Activated naive CD4-positive, alpha-beta T cell treated with anti-CD3 and anti-CD28 coated beads, Interleukin-2, amount 50 U/mL, for 72 hours (primary cell): ENCODE measurements around the gene MED10. TPM values are rescaled to one million over a fixed set of nuclear protein-coding genes. Genes with fewer than 3 reads are reported as not detected.
A peak's percentile ranks its signal among the peaks of the same experiment; 100 is the strongest.

Experiments
- ATAC-seq, 2 donors: fragments of 150-1000 bp; cut with Tn5 transposase; 2 replicates each; pipeline ENCODE4 v1.10.0; 2021; ENCODE audit warnings: mild to moderate bottlenecking in 2 of 2, moderate library complexity in 2 of 2
- DNase-seq, 2 donors: peaks; one replicate each; pipeline ENCODE4 v3.0.0; 2021 to 2022; ENCODE audit warnings: low spot score in 2 of 2
- H3K27ac Mint-ChIP-seq, 2 donors: one replicate each; pipeline ENCODE4 v1.8.0; 2022; ENCODE audit warnings: mild to moderate bottlenecking in 2 of 2, mixed read lengths in 2 of 2
- H3K36me3 Mint-ChIP-seq, 2 donors: one replicate each; pipeline ENCODE4 v1.8.0; 2022; ENCODE audit warnings: mixed read lengths in 2 of 2
- H3K9me3 Mint-ChIP-seq, 2 donors: one replicate each; pipeline ENCODE4 v1.8.0; 2022; ENCODE audit warnings: mixed read lengths in 2 of 2
- total RNA-seq, 2 donors: library from RNA; stranded (reverse); gene quantifications; one replicate each; pipeline ENCODE4 v1.2.3, GENCODE V29; 2022

Gene MED10
- total RNA-seq, 2 donors from 2014 or later = 45.1 to 97.2 TPM

DNA sequence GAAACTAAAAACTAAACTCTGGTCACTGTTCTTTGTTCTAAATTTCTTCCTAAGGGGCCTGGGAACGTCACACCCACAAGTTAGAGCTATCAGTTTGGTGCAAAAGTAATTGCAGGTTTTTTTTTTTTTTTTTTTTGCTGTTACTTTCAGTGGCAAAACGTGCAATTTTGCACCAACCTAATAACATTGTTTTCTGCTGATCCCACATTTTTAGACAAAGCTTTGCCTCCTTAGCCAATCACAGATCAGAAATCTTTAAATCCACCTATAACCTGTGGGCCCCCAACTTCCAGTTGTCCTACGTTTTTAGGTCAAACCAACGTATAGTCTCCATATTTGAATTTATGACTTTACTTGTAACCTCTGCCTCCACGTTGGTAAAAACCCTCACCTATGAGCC is 11.1 kb upstream of the MED10 start:
- DNase-seq = no peak
- ATAC-seq = no peak
- H3K27ac Mint-ChIP-seq = no peak overlapping the region
- no peaks in the 10 kb centered on the region for H3K36me3 Mint-ChIP-seq
- H3K9me3 Mint-ChIP-seq = peaks cover 0 to 6% of the 10 kb centered on the region in 2 donors

DNA sequence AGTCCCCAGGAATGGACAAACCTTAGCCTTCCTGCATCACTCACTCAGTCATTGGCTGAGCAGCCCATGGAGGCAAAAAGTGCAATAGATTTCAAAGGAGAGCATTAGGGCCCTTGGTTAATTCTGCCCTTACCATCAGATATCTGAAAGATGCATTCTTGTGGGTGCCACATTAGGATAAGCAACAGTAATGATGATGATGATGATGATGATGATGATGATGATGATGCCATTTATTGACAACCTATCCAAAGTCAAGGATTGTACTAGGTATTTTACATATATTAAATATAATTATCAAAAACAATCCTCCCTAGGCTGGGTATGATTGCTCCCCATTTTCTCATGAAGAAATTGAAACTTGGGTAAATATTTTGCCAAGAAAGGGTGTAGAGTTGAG is 9.6 kb upstream of the MED10 start:
- no peak for ATAC-seq
- no peak for DNase-seq
- peaks cover 0 to 6% of the 10 kb centered on the region in 2 donors for H3K9me3 Mint-ChIP-seq
- H3K36me3 Mint-ChIP-seq = no peaks in the 10 kb centered on the region
- no peak overlapping the region for H3K27ac Mint-ChIP-seq

DNA sequence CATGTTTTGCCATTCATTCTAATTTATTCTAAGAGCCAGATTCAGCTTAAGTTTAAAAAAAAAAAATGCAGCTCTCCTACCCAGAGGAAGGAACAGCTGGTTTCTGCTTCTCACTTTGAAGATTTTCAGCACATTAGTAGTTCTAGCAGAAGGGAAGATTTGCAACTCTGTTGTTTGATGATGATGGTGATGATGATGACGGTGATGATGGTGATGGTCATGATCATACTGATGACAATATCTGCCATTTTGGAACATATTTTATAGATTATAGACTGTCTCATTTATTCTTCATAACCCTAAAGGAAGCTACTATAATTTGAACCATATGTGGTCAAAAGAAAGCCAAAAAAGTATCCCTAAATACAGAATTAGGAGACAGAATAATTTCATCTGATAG is 7.9 kb upstream of the MED10 start:
- no peak overlapping the region for H3K27ac Mint-ChIP-seq
- no peak for DNase-seq
- no peak for ATAC-seq
- H3K9me3 Mint-ChIP-seq = peaks cover 0 to 6% of the 10 kb centered on the region in 2 donors
- H3K36me3 Mint-ChIP-seq = no peaks in the 10 kb centered on the region

DNA sequence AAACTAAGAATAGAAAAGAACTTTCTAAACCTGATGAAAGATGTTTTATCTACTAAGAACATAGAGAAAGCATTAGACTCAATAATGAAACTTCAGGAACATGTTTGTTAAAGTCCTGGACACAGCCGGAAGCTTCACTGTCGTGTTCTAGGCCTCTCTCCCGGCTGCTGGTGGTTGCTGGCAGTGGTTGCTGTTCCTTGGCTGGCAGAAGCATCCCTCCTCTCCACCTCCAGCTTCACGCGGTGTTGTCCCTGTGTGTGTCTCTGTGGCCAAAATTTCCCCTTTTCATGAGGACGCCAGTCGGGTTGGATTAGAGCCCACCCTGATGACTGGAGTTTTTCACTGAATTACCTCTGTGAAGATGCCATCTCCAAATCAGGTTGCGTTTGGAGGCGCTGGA is 6.5 kb upstream of the MED10 start:
- Mint-ChIP-seq H3K9me3 (no peaks in the 10 kb centered on the region), H3K36me3 (peaks cover 7% of the 10 kb centered on the region in 2 donors), H3K27ac (no peak overlapping the region)
- no peak for DNase-seq
- no peak for ATAC-seq

DNA sequence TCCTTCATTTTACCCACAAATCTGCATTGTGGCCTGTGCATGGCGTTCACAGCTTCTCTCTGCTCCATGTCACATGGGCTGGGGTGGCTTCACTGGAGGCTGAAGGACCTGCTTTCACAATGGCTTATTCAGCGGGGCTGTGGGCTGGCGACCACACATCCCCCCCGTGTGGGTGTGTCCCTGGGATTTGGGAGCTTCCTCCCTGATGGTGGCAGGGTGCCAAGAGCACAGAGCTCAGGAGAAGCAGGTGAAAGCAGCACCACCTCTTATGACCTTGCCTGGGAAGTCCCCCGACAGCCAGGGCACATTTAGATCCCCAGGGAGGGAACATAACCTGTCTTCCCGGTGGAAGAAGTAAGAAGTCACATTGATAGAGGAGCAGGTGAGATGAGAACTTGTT is 5.0 kb upstream of the MED10 start:
- DNase-seq = no peak
- no peak for ATAC-seq
- H3K9me3 Mint-ChIP-seq = no peaks in the 10 kb centered on the region
- peaks cover 19% of the 10 kb centered on the region in 2 donors for H3K36me3 Mint-ChIP-seq
- no peak overlapping the region for H3K27ac Mint-ChIP-seq

DNA sequence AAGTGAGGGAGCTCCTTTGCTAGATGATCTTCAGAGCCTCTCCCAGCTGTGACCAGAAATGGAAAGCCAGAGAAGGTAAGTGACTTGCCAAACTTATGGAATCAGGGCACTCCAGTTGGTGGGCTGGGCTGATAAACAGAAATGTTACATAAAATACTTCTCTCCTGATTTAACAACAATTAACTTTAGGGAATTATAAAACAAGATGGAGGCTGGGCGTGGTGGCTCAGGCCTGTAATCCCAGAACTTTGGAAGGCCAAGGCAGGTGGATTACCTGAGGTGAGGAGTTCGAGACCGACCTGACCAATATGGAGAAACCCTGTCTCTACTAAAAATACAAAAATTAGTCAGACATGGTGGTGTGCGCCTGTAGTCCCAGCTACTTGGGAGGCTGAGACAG is 899 bp upstream of the MED10 start:
- Mint-ChIP-seq H3K9me3 (no peaks in the 10 kb centered on the region), H3K27ac (peak overlapping the region; percentile 97 to 100), H3K36me3 (peaks cover 43 to 49% of the 10 kb centered on the region in 2 donors)
- DNase-seq = no peak
- ATAC-seq = no peak

DNA sequence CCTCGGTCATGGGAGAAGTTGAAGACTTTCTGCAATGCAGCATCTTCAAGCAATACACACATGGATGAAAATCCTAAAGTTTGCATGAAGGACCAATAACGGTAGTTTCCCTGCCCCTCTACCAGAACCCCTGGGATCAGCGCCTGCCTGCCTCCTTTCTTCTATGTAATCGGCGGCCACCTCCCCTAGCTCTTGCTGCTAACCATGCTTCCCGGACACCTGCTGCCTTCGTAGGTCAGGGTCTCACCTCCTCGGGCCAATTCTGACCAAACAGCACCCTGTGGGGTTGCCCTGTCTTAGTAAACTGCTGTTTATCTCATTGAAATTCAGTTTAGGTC is 388 bp upstream of the MED10 start:
- peak; percentile 40 to 46 for ATAC-seq
- peak overlapping the region; percentile 97 to 100 for H3K27ac Mint-ChIP-seq
- H3K36me3 Mint-ChIP-seq = peaks cover 45 to 54% of the 10 kb centered on the region in 2 donors
- no peaks in the 10 kb centered on the region for H3K9me3 Mint-ChIP-seq
- no peak for DNase-seq

DNA sequence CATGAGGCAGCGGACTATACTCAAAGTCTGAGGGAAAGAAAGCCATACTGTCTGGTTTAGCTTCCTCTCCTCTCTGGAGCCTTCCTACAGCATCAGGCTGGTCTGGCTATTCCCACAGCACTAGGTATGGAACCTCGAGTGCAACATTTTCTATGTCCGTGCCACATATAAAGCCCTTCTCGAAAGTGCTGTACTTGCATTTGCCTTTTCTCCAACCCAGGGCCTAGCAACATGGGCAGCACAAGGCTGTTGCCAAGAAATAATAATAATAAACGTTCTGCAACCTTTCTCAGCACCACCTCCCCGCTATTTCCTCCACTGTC is 804 bp downstream of the MED10 start:
- peak overlapping the region; percentile 97 to 100 for H3K27ac Mint-ChIP-seq
- no peak for ATAC-seq
- no peak for DNase-seq
- H3K9me3 Mint-ChIP-seq = no peaks in the 10 kb centered on the region
- H3K36me3 Mint-ChIP-seq = peaks cover 57 to 66% of the 10 kb centered on the region in 2 donors

DNA sequence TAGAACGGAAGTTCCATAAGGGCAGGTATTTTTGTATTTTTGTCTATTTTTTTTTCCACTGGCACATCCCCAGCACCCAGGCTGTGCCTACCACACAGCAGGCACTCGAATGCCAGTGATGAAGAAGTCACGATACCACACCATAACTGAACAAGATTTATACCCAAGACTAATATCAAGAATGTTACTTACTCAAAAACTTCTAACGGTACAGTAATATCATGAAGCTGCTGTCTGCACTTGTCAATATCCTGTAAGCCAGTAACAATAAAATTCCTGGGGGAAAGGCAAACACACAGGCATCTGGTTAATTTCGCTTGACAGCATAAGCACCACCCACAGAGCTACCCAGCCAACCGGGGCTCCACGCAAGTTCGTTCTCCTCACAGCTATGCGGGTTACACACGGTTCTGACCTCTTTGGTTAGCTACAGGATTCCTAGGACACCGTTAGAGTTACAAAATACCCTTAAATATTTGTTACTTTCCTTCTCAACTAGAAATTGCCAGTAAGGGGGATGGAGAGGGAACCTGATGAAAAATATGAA is 1.3 kb downstream of the MED10 start:
- Mint-ChIP-seq H3K27ac (peak overlapping the region; percentile 97 to 100), H3K36me3 (peaks cover 60 to 71% of the 10 kb centered on the region in 2 donors), H3K9me3 (no peaks in the 10 kb centered on the region)
- DNase-seq (no peak), ATAC-seq (peak in 1 of 2 donors; percentile 16)

DNA sequence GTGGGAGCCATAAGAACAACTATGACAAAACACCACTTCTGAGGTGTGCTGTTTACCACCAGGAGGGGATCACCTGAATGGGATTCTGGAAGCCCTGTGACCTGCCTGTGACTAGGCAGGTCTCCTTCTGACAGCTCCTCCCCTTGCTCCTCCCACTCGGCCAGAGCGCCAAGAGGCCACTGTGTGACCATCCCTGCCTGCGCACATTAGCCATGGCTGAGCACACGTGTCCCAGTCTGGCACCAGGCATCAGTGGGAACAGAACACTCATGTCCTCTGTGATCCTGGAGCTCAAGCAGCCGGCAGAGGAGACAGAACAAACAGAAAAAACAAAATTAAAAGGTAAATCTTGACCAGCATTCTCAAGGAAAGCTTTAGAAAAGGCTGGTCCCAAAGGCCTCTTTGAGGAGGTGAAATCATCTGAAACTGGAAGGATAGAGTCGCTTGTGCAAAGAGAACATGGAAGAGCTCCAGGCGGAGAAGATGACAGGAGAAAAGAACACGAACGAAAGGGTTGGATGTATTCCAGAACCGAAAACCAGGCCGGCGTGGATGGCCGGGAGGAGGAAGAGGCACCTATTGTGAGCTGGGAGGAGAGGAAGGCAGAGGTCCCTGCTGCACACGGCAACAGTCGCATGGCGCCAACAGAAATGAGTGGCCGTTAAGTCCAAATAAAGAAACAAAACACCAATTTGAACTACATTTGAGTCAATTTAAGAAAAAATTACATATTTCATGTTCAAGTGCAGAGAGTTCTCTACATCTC is 5.1 kb downstream of the MED10 start:
- DNase-seq (no peak), ATAC-seq (no peak)
- Mint-ChIP-seq H3K36me3 (peaks cover 51 to 55% of the 10 kb centered on the region in 2 donors), H3K9me3 (no peaks in the 10 kb centered on the region), H3K27ac (peak overlapping the region; percentile 63 to 65)

DNA sequence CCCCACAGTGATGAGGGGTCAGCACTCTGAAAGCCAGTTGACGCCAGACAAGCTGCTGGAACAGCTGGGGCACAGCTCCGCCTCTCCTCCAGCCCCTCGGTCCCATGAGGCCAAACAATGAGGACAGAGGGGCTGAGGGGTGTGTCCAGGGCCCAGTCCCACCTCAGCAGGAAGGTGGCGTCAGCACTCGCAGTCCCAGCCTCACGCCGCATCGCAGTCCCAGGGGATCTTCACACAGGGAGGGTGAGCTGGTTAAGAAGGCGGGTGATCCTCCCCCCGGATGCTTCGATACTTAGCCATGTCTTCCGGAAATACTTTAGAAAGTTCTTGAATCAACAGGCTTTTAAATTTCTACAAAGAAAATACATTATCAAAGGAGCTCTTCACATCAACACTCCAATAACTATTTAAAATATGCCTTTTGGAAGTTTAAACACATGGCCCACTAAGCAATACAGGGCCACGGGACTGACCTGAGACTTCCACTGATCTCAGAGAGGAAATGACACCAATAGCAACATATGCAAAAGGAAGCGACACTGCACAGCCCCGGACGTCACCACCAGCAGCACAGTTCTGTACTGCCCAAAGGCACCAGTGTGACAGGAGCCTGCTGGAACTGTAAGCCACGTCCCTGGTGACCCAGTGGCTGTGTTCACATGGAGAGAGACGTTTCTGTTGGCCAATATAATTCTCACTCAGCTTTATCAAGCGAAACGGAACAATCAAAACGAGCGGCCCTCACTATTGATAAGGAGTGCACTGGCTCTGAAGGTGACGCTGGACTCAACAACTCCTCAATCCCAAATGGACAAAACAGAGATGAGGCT is 5.9 kb downstream of the MED10 start:
- peaks cover 43 to 47% of the 10 kb centered on the region in 2 donors for H3K36me3 Mint-ChIP-seq
- H3K27ac Mint-ChIP-seq = peak overlapping the region; percentile 63 to 65
- ATAC-seq (no peak), DNase-seq (no peak)
- no peaks in the 10 kb centered on the region for H3K9me3 Mint-ChIP-seq

DNA sequence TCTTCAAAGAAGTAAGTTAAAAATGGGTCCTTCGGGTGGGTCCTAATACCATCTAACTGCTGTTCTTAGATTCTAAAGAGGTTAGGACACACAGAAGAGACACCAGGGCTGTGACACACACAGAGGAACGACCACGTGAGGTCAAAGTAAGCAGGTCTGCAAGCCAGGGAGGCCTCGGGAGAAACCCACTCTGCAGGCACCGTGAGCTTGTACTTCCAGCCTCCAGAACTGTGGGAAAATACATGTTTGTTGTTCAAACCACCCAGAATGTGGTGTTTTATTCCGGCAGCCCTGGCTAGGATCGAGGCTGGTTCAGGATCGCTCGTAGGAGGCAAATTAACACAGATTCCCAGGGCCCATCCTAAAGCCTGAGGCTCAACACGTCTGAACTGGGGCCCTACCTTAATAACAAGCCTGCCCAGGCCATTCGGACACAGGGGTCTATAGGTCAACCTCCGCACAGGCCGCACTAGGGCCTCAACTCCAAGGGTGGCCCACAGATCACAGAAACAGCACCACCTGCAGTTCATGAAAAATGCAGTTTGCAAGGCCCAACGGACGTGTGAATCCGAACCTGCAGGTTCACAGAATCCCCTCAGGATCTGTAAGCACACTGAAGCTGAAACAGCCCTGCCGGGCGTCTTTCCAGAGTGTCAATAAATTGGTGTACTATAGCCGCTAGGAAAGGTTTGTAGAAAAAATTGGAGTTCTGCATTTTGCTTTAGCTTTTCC is 7.1 kb downstream of the MED10 start:
- no peak overlapping the region for H3K27ac Mint-ChIP-seq
- no peak for DNase-seq
- ATAC-seq = no peak
- no peaks in the 10 kb centered on the region for H3K9me3 Mint-ChIP-seq
- peaks cover 37% of the 10 kb centered on the region in 2 donors for H3K36me3 Mint-ChIP-seq

DNA sequence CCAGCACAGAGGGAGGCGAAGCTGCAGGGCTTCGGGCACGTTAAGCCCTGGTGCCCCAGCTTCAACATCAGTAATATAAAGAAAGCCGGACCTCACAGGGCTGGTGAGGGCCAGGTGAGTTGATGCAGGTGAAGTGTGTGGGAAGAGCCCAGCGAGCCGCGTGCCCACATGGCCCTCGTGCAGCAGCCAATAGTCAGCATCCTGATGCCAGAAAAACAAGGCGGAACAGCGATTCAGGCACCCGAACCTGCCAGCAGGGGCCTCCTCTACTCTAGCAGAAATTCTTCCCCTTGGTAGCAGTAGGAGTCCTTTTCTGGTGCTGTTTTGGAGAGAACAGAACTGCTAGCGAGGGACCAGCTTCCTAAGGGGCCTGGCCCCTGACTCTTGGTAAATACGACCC is 7.8 kb downstream of the MED10 start:
- H3K9me3 Mint-ChIP-seq = no peaks in the 10 kb centered on the region
- peaks cover 30% of the 10 kb centered on the region in 2 donors for H3K36me3 Mint-ChIP-seq
- DNase-seq = no peak
- no peak overlapping the region for H3K27ac Mint-ChIP-seq
- no peak for ATAC-seq

DNA sequence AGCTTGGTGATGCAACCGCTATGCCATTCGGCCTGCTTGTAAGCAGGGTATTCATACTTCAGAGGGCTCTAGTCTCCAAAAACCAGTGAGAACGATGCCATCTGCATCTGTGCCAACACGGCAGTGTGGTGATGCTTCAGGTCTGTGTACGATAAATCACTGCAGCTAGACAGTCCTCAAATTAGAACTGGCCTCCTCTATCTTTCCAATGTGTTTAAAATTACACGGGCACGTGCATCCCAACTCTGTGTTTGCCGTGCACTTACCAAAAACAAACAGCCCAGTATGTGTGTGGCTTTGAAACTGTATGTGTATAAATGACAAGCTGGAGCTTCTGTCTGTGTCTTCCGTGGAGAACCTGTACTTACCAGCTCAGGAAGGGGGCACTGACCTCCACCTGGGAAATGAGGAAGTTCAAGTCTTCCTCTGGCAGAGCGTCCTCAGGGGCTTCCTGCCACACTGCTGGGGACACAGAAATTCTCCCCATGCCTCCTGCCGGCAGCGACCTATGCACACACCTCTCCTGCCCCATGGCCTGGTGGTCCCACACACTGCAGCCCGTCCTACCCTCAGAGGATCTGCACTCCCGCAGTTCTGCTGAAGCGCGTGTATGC is 12.3 kb downstream of the MED10 start:
- no peaks in the 10 kb centered on the region for H3K9me3 Mint-ChIP-seq
- peak in 1 of 2 donors; percentile 32 for ATAC-seq
- H3K36me3 Mint-ChIP-seq = peaks cover 15 to 17% of the 10 kb centered on the region in 2 donors
- no peak for DNase-seq
- peak overlapping the region; percentile 28 to 68 for H3K27ac Mint-ChIP-seq

DNA sequence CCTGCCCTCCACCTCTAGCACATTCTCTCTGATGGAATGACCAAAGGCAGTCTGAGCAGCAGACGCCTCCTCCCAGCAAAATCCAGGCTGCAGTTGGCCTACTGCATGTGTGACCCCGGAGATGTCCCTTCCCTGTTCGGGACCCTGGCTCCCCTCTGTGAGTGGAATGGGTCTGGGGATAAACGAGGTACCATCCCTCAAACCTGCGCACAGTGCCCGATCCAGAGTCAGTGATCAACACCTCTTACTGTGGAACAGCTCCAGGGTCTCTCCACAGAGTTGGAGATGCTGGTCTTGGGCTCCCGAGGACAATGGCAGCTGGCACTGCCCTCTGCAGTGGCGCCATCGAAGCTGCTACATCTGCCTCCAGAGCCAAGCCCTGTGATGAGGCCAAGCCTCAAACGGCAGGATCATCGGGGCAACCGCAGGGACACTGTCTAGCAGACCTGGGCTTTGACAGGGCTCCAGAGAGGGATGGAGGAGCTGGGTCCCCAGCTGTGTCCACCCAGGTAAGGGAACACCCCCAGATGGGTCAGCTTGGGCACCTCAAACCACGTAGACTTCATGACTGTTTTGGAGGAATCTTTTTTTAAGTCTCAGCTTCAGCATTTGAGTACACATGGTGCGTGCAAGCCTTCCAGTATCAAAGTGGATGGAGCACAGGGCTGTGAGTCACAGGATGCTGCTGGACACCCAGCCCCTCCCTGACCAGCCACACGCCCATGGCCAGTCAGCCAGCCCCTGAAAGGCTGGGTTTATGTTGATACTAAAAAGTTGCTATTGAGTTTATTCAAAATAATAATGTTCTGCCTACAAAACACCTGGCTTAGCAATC is 13.0 kb downstream of the MED10 start:
- no peak for ATAC-seq
- H3K27ac Mint-ChIP-seq = no peak overlapping the region
- no peaks in the 10 kb centered on the region for H3K9me3 Mint-ChIP-seq

More for the DNA sequence above, 13.0 kb downstream of the MED10 start:
- no peak for DNase-seq
- H3K36me3 Mint-ChIP-seq = peaks cover 13 to 15% of the 10 kb centered on the region in 2 donors
